PC-3 (cell line): ENCODE measurements around the gene ATL1. TPM values are rescaled to one million over a fixed set of nuclear protein-coding genes. Genes with fewer than 3 reads are reported as not detected.

Source experiments
- ATAC-seq: fragments of 200-7000 bp; cut with Tn5 transposase; 2 replicates; pipeline ENCODE4 v1.9.1; 2020; ENCODE audit warnings: mild to moderate bottlenecking, moderate library complexity
- BruUV-seq: library from RNA; stranded (reverse); fragments of 400-500 nt; replicated peaks from 2 replicates; lab custom pipeline; 2021; lab: Mats Ljungman, UMichigan
- CTCF ChIA-PET: fragments of 300-600 bp; sonication (Branson Sonifier 250); formaldehyde crosslinking; loops from one replicate; lab custom pipeline; 2022; ENCODE audit warnings: antibody characterized with exemption; lab: Charles Lee
- POLR2A ChIA-PET: fragments of 300-600 bp; sonication (Branson Sonifier 250); formaldehyde crosslinking; loops from one replicate; lab custom pipeline; 2022; ENCODE audit warnings: antibody characterized with exemption; ENCODE audit not compliant: unreplicated experiment; lab: Charles Lee
- DNase-seq: peaks from one replicate; pipeline ENCODE4 v3.0.0-alpha.2; 2015
- H2AFZ ChIP-seq: fragments of 300-600 bp; sonication (generic); 2 replicates; pipeline ENCODE4 v1.6.0; 2016; ENCODE audit warnings: antibody characterized with exemption, low read length
- H3F3A ChIP-seq: fragments of 300-600 bp; sonication (generic); one replicate; pipeline ENCODE4 v1.6.0; 2017; ENCODE audit warnings: antibody characterized with exemption, low read length, control low read depth, mild to moderate bottlenecking; ENCODE audit not compliant: unreplicated experiment
- H3K27ac ChIP-seq: fragments of 300-600 bp; sonication (generic); 2 replicates; pipeline ENCODE4 v1.5.1; 2016; ENCODE audit warnings: mild to moderate bottlenecking, low read length
- H3K27me3 ChIP-seq: fragments of 300-600 bp; sonication (generic); 2 replicates; pipeline ENCODE4 v1.6.1; 2016; ENCODE audit warnings: low read length, mixed read lengths
- H3K36me3 ChIP-seq: fragments of 300-600 bp; sonication (generic); 2 replicates; pipeline ENCODE4 v1.6.1; 2016; ENCODE audit warnings: low read depth, mixed run types, low read length, mixed read lengths
- H3K4me1 ChIP-seq: fragments of 300-600 bp; sonication (generic); 2 replicates; pipeline ENCODE4 v1.5.1; 2016; ENCODE audit warnings: low read length; ENCODE audit not compliant: insufficient read depth
- H3K4me2 ChIP-seq: fragments of 300-600 bp; sonication (generic); 2 replicates; pipeline ENCODE4 v1.6.0; 2016; ENCODE audit warnings: low read length
- H3K4me3 ChIP-seq: fragments of 300-600 bp; sonication (generic); 2 replicates; pipeline ENCODE4 v1.5.1; 2016; ENCODE audit warnings: mild to moderate bottlenecking, low read length, mixed read lengths
- H3K79me2 ChIP-seq: fragments of 300-600 bp; sonication (generic); 2 replicates; pipeline ENCODE4 v1.6.1; 2017; ENCODE audit warnings: low read length, mixed read lengths
- H3K9ac ChIP-seq: fragments of 300-600 bp; sonication (generic); 2 replicates; pipeline ENCODE4 v1.6.0; 2016; ENCODE audit warnings: mild to moderate bottlenecking, low read length
- H3K9me2 ChIP-seq: fragments of 300-600 bp; sonication (generic); replicated peaks from 2 replicates; pipeline ENCODE4 v1.6.1; 2016; ENCODE audit warnings: mixed run types, low read length, mixed read lengths
- H3K9me3 ChIP-seq: fragments of 300-600 bp; sonication (generic); 2 replicates; pipeline ENCODE4 v1.6.1; 2016; ENCODE audit warnings: low read length, mixed read lengths
- H4K20me1 ChIP-seq: fragments of 300-600 bp; sonication (generic); 2 replicates; pipeline ENCODE4 v1.6.1; 2016; ENCODE audit warnings: low read length, mixed read lengths
- CTCF ChIP-seq: fragments of 300-600 bp; sonication (generic); conservative IDR thresholded peaks from 2 replicates; pipeline ENCODE4 v1.5.1; 2017; ENCODE audit warnings: antibody characterized with exemption, low read depth, mild to moderate bottlenecking, low read length
- EZH2 ChIP-seq: fragments of 300-600 bp; sonication (generic); IDR thresholded peaks from one replicate; pipeline ENCODE4 v1.6.1; 2017; ENCODE audit warnings: antibody characterized with exemption, mild to moderate bottlenecking, low read length; ENCODE audit not compliant: unreplicated experiment
- EZH2phosphoT487 ChIP-seq: fragments of 300-600 bp; sonication (generic); IDR thresholded peaks from 2 replicates; pipeline ENCODE4 v1.6.1; 2018; ENCODE audit warnings: mild to moderate bottlenecking, antibody characterized with exemption, low read length, borderline replicate concordance
- intact Hi-C: fragments of 100-400 bp; cut with micrococcal nuclease; formaldehyde crosslinking; loops from 2 replicates; pipeline ENCODE4 v1.9.0; 2023
- total RNA-seq: library from RNA; depleted of rRNA; stranded (reverse); fragments of >200 nt; gene quantifications from 2 replicates; pipeline ENCODE4 v1.2.3, GENCODE V29; 2014

ATL1 gene
- total RNA-seq, 1 experiment from 2014 or later, result 1.3 TPM

DNA sequence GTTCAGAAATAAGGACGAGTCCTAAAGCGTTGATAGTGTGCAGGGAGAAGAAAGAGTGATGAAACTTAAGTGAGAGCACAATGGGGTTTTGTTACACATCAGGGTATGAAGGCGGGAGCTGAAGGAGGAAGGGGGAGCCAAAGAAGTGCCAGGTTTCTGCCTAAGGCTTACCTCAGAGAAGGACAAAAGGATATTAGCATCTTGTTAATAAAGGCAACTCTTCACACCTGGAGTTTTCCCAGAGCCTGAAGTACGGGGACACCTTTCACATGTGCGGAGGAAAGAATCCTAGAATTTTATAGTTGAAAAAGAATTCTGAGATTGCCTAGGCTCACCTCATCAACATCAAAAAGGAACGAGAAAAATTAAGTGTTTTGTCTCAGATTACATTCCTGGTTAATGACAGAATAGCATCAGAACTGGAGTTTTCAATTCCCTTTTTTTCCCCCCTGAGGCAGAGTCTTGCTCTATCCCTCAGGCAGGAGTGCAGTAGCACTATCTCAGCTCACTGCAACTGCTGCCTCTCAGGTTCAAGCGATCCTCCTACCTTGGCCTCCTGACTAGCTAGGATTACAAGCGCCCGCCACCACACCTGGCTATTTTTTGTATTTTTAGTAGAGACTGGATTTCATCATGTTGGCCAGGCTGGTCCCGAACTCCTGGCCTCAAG is 110.4 kb downstream of the ATL1 start:
- no peak overlapping the region for H3K4me3 ChIP-seq
- peaks cover 25% of the 10 kb centered on the region for H3K79me2 ChIP-seq
- ChIA-PET POLR2A (interaction anchor here (0.7 kb wide), 1 partner anchor 76 kb away, joined by 3 read pairs; no protein-coding TSS in a partner anchor), CTCF (interaction anchor here (0.6 kb wide), 1 partner anchor 70 kb away, joined by 5 read pairs; no protein-coding TSS in a partner anchor)
- no peak overlapping the region for H3K9ac ChIP-seq
- BruUV-seq, result no TSS peak
- TF ChIP-seq CTCF (no peak), EZH2 (no peak), EZH2phosphoT487 (no peak)
- no peaks in the 10 kb centered on the region for H3K9me2 ChIP-seq
- no peak overlapping the region for H3K27ac ChIP-seq
- DNase-seq, result no peak
- no peaks in the 10 kb centered on the region for H3K27me3 ChIP-seq
- H3K4me2 ChIP-seq, result no peak overlapping the region
- no peak for ATAC-seq
- no peaks in the 10 kb centered on the region; the same call in 1 of the 2 replicates for H3K36me3 ChIP-seq
- H3F3A ChIP-seq, result no peaks in the 10 kb centered on the region
- no peak overlapping the region for H2AFZ ChIP-seq
- peaks cover 23% of the 10 kb centered on the region for H4K20me1 ChIP-seq
- H3K4me1 ChIP-seq, result peaks cover 25% of the 10 kb centered on the region
- H3K9me3 ChIP-seq, result no peaks in the 10 kb centered on the region
- intact Hi-C loops, result no loop called here

- no peaks in the 10 kb centered on the region for H3F3A ChIP-seq
- H3K9me2 ChIP-seq, result no peaks in the 10 kb centered on the region
- H4K20me1 ChIP-seq, result peaks cover 17% of the 10 kb centered on the region
- POLR2A ChIA-PET, result no interaction called here
- ATAC-seq, result no peak
- CTCF ChIA-PET, result no interaction called here
- TF ChIP-seq CTCF (no peak), EZH2 (no peak), EZH2phosphoT487 (no peak)
- no peak overlapping the region for H3K4me3 ChIP-seq
- H3K4me2 ChIP-seq, result no peak overlapping the region
- DNase-seq, result no peak
- H3K79me2 ChIP-seq, result peaks cover 20% of the 10 kb centered on the region
- H3K9me3 ChIP-seq, result no peaks in the 10 kb centered on the region
- no peak overlapping the region for H2AFZ ChIP-seq
- BruUV-seq, result no TSS peak
- H3K4me1 ChIP-seq, result peaks cover 25% of the 10 kb centered on the region
- H3K9ac ChIP-seq, result no peak overlapping the region
- H3K36me3 ChIP-seq, result no peaks in the 10 kb centered on the region
- H3K27me3 ChIP-seq, result no peaks in the 10 kb centered on the region
- intact Hi-C loops, result no loop called here
- H3K27ac ChIP-seq, result no peak overlapping the region
Observed at GRCh38 chr14:50670866-50671256, 110.9 kb downstream of the ATL1 start.

DNA sequence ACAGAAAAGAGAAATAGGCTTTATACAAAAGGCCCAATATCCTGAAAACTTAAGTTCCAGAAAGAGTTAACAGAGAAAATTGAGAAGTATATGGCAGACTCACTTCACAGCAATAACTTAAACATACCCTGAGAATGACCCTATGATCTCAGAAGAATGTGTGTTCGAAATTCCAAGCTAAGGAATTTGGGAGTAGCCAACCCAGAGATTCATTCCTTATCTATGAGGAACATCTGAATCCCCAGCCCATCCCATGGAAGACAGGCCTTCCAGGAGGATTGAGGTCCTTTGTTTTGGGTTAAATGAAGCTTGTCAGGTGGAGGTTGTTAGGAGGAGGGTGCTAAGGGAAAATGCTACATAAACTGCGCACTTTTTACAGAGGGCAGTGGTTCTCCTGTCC is 115.7 kb downstream of the ATL1 start:
- CTCF ChIA-PET, result interaction anchor here (1.0 kb wide), 1 partner anchor 185 kb away, joined by 3 read pairs; no protein-coding TSS in a partner anchor
- Histone ChIP-seq H2AFZ (no peak overlapping the region), H4K20me1 (no peaks in the 10 kb centered on the region), H3K4me2 (peak overlapping the region; percentile 17), H3K9ac (no peak overlapping the region), H3F3A (no peaks in the 10 kb centered on the region), H3K27ac (no peak overlapping the region), H3K9me3 (no peaks in the 10 kb centered on the region), H3K9me2 (no peaks in the 10 kb centered on the region; the same call in 1 of the 2 replicates), H3K36me3 (no peaks in the 10 kb centered on the region), H3K27me3 (no peaks in the 10 kb centered on the region), H3K4me3 (no peak overlapping the region), H3K79me2 (no peaks in the 10 kb centered on the region), H3K4me1 (peaks cover 44% of the 10 kb centered on the region)
- ATAC-seq, result no peak
- no TSS peak for BruUV-seq
- intact Hi-C loops, result loop anchor here (5.0 kb wide), 2 partner anchors 37 to 187 kb away; no protein-coding TSS in a partner anchor
- TF ChIP-seq EZH2 (no peak), EZH2phosphoT487 (no peak), CTCF (no peak)
- DNase-seq, result peak; percentile 62
- POLR2A ChIA-PET, result no interaction called here
